ENCODE results near the gene ACKR4.
A peak's percentile ranks its signal among the peaks of the same experiment; 100 is the strongest.
"Not testable (repeated sequence)": the region's sequence is repeated elsewhere in the genome, so short reads cannot be mapped to it uniquely, and the experiment has no call there.

Gene ACKR4

GRCh38 chr3:132595014-132595413 is 2.1 kb upstream of the ACKR4 start:
- DNase-seq, result peak; percentile 83

GRCh38 chr3:132596326-132596725 is 744 bp upstream of the ACKR4 start:
- no peak for DNase-seq

GRCh38 chr3:132597660-132598059 is 590 bp downstream of the ACKR4 start:
- no peak for DNase-seq

- no peak for DNase-seq
Observed at GRCh38 chr3:132598181-132598580, 1.1 kb downstream of the ACKR4 start.

GRCh38 chr3:132600614-132601013 is 3.5 kb downstream of the ACKR4 start:
- not testable (repeated sequence) for DNase-seq

GRCh38 chr3:132605374-132605792 is 8.3 kb downstream of the ACKR4 start:
- DNase-seq, result peak; percentile 52

GRCh38 chr3:132606085-132606484 is 9.0 kb downstream of the ACKR4 start:
- peak; percentile 83 for DNase-seq

GRCh38 chr3:132606620-132607019 is 9.6 kb downstream of the ACKR4 start:
- peak; percentile 31 for DNase-seq

- DNase-seq, result not testable (repeated sequence)
Observed at GRCh38 chr3:132615301-132615700, 18.2 kb downstream of the ACKR4 start.

- DNase-seq, result no peak
Observed at GRCh38 chr3:132615881-132616280, 18.8 kb downstream of the ACKR4 start.

GRCh38 chr3:132616780-132617179 is 19.7 kb downstream of the ACKR4 start:
- no peak for DNase-seq

GRCh38 chr3:132622148-132622547 is 25.1 kb downstream of the ACKR4 start:
- DNase-seq, result no peak

GRCh38 chr3:132622761-132623160 is 25.7 kb downstream of the ACKR4 start:
- peak; percentile 33 for DNase-seq

GRCh38 chr3:132623646-132624045 is 26.6 kb downstream of the ACKR4 start:
- no peak for DNase-seq

- no peak for DNase-seq
Observed at GRCh38 chr3:132624790-132625189, 27.7 kb downstream of the ACKR4 start.

- DNase-seq, result no peak
Observed at GRCh38 chr3:132625613-132626012, 28.5 kb downstream of the ACKR4 start.

GRCh38 chr3:132626955-132627354 is 29.9 kb downstream of the ACKR4 start:
- no peak for DNase-seq

- DNase-seq, result no peak
Observed at GRCh38 chr3:132628157-132628556, 31.1 kb downstream of the ACKR4 start.

GRCh38 chr3:132629928-132630327 is 32.9 kb downstream of the ACKR4 start:
- peak; percentile 85 for DNase-seq

- no peak for DNase-seq
Observed at GRCh38 chr3:132630612-132631011, 33.5 kb downstream of the ACKR4 start.

GRCh38 chr3:132635052-132635451 is 38.0 kb downstream of the ACKR4 start:
- no peak for DNase-seq

GRCh38 chr3:132637590-132637989 is 40.5 kb downstream of the ACKR4 start:
- DNase-seq, result peak; percentile 62

GRCh38 chr3:132638706-132639105 is 41.6 kb downstream of the ACKR4 start:
- no peak for DNase-seq

GRCh38 chr3:132641427-132641826 is 44.4 kb downstream of the ACKR4 start:
- DNase-seq, result not testable (repeated sequence)

GRCh38 chr3:132641837-132642538 is 44.9 kb downstream of the ACKR4 start:
- peak; percentile 60 for DNase-seq
